ENCODE results near the gene TMEM147.

DNA sequence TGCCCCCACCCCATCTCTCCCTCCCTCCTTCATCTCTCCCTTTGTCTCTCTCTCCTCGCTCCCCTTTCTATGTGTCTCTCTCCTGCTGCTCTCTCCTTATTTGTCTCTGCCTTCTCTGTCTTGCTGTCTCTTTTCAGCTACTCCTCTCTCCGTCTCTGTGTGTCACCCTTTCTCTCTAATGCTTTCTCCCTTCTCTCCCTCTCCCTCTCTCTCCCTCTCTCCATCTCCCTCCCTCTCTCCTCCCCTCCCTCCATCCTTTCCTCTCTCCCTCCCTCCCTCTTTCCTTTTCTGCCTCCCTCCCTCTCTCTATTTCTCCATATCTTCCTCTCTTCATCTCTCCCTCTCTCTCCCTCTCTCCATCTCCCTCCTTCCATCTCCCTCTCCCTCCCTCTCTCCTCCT is 17.4 kb downstream of the TMEM147 start:
- TF ChIP-seq EZH2phosphoT487 (IDR thresholded peaks at IDR 0.05; ENCODE audit: insufficient read depth, low read depth) = no peak
- no peak for TF ChIP-seq EZH2 (IDR thresholded peaks at IDR 0.05; ENCODE audit: insufficient read depth, poor library complexity, severe bottlenecking)
